Measurements from ENCODE around the gene CNOT6.

Gene CNOT6

DNA sequence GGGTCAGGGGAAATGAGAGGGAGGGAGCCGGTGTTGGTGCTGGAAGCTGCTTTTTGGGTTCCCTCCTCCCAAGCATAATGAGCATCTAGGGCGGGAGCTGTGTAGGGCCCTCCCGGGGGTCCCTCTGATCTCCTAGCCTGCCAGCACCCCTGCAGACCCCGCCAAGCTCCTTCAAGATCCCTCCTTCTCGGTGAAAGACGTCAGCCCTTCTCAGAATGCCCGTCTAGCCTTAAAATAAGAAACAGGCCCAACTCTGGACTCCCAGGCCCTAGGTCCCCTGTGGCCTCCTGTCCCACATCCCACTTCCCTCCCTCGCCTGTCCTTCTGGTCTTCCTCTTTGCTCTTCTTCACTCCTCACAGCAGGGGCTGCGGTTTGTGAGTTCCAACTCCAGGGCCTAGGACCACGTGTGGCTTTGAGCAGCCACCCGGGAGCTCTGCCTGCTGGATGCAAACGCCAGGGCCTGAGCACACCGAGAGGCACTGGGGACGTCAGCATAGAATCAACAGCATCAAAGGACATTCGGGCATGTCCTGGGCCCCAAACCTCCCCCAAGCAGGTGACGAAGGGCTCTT is 105.9 kb downstream of the CNOT6 start:
- no peak for DNase-seq (ENCODE audit: low read depth, low spot score)

DNA sequence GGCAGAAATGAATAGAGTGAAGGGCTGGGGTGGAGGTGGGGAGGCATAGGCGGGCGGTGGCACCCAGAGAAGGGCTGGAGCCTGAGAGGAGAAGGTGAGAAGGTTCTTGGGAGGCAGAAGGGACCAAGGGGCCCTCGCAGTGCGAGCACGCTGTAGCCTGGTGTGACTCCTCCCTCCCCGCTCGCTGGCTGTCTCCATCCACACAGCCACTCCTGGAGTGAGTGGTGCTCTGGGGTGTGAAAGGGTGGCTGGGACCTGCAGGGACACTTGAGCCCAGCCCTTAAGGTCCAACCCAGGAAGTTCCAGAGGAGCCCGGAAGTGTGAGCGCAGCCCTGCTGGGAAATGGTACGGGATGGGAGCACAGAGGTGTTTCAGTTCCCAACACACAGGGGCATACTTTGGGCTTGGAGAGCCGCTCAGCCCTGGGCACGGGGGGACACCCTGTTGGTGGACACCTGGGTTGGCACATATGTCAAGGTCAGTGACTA is 106.4 kb downstream of the CNOT6 start:
- DNase-seq (ENCODE audit: low read depth, low spot score) = no peak

DNA sequence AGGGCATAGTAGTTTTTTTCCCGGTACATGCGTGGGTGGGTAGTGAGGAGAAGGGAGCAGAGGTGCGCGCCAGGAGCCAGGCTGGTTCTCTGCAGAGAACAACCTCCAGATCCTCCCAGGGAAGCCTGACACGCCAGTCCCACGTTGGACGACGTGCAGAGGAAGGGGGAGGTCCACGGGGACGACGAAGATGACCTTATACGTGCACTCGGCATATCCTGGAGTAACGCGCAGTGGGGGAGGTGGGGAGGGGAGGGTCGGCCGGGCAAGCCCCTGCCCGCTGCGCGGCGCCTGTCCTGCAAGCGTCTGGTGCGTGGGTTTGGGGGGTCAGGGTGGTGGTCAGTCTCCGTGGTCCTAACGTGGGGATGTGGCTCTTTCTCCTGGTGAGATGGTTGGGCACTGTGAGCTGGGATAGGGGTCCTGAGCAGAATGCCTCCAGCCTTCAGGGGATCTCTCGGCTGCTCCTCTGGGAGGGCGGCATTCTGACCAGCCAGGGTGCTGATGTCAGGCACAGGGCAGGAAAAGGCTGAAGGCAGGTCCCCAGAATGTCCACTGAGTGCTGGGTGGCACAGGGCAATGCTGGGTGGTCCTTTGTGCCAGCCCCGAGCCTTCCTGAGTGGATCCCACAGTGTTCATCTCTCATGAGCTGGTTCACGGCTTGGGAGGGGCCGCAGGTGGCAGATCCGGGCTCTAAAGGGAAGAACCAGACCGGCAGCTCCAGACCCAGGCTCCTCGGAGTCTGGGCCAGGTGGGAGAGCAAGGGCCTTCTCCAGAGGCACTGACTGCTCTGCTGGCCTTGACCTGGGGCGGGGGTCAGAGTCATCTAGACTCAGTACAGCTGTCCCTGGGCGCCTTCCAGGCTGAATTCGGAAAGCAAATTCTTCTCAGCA is 107.7 kb downstream of the CNOT6 start:
- no peak for DNase-seq (ENCODE audit: low read depth, low spot score)

DNA sequence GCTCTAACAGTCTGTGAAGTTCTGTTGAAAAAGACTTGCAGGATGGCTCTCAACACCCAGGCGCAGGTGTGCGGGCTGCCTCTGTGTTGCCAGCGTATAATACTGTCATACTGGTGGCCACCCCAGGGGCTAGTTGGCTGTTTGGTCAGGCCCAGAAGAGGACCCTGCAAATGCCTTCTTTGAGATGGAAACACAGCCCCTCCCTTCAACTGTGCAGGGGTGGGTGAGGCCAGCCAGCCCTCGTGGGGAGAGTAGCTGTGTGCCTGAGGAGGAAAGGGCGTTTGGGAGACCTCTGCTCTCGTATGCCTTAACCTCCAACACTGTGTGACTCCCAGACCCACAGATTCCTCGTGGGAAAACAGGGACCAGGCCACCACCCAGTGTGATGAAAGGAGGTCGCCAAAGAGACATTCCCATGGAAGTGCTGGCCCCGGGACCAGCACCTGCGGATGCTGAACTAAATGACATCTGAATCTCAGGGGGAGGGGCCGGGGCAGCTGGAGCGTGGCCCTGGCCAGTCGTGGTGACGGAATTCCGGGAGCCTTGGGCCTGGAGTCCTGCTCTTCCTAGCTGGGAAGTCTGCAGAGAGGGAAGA is 108.4 kb downstream of the CNOT6 start:
- DNase-seq (ENCODE audit: low read depth, low spot score) = no peak

DNA sequence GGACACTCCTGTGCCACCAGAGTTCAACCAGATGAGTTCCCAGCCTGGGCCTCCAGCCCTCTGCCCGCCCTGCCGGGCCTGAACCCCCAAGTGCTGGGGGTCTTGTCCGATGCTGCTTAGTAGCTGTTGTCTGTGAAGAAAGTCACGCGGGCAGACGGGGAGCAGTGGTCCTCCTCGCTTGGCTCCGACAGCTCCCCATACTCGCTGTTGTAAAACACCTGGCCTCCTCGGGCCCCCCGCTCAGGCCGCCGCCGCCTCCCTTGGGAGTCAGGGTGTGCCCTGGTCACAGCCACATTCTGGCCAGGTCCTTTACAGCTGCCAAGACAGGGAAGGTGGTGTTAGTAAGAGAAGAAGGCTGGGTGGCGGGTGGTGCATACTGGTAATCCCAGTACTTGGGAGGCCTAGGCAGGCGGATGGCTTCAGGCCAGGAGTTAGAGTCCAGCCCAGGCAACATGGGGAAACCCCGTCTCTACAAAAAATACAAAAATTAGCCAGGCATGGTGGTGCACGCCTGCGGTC is 109.0 kb downstream of the CNOT6 start:
- no peak for DNase-seq (ENCODE audit: low read depth, low spot score)

DNA sequence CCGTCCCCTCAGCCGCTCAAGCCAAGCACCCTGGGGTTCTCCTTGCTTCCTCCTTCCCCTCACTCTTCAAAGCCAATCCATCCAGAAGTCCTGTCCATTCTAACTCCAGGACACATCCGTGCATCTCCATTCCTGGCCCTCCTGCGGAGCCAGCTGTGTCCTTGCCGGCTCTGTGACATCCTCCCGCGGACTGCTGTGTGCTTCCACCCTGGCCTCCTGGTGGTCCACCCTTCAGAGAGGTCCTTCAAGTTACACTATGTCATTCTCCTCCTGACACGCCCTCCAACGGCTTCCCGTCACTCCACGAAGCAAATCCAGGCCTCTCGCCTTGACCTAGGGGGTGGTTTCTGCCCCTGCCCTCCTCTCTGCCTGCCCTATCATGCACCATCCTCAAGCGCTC is 110.1 kb downstream of the CNOT6 start:
- DNase-seq (ENCODE audit: low read depth, low spot score) = no peak

DNA sequence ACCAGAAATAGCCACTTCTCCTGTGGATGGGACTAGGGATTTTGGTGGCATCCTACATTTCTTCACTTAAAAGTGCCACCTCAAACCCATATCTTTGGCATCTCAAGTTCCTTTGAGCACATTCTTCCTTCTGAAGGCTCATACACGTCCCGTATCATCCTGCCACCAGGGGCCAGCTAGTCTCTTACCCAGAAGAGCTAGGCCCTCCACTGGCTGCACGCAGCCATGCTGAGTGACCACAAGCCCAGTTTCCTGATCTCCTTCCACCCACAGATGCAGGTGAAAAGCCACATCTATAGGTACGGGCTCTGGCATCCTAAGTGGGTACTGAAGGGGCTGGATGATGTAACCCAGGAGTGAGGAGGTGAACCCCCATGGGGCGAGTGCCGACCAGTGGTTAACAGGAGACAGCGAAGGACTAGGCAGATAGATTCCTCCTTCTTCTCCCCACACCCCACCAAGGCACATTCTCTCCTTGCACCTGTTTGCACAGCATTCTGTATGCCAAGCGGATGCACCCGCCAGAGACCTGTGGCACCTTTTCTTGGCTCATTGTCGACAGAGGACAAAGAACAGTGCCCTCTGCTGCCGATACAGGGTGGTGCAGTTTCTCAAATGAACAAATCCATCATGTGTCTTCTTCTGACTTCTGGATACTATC is 111.5 kb downstream of the CNOT6 start:
- DNase-seq (ENCODE audit: low read depth, low spot score) = peak; percentile 34

DNA sequence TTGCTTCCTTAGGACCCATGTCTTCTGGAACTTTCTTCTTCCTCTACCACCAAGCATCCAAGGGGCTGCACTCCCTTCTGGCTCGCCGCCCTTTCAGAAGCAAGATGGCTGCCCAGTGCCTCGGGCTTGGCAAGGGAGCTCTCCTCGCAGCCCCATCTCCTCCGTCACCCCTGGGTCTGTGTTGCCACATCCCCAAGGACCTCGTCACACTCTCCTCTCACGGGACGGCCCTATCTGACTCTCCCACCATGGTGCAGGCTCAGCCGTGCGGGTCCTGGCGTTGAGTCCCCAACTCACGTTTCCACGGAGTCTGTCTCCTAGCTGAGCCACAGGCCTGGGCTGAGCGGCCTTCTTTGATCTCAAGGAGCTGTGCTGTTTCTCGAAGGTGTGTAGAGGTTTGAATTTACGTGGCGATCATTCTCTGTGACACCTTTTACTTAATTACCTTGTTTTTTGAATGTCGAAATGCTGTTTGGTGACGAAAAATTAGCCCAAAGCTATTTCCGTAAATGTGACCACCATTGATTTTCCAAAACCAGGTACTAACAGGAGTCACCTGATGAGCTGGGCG is 112.1 kb downstream of the CNOT6 start:
- DNase-seq (ENCODE audit: low read depth, low spot score) = no peak

DNA sequence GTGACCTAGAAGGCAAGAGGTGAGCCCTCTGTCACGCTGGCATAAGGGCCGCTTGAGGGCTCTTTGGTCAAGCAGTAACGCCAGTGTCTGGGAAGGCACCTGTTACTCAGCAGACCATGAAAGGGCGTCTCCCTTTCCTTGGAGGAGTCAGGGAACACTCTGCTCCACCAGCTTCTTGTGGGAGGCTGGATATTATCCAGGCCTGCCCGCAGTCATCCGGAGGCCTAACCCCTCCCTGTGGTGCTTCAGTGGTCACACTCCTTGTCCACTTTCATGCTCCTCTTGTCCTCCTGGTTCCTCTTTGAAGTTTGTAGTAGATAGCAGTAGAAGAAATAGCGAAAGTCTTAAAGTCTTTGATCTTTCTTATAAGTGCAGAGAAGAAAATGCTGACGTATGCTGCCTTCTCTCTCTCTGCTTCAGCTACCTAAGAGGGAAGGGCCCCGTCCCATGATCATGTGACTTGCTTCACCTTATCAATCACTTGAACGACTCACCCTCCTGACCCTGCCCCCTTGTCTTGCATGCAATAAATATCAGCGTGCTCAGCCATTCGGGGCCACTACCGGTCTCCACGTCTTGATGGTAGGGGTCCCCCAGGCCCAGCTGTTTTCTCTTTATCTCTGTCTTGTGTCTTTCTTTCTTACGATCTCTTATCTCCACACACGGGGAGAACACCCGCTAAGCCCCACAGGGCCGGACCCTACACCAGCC is 113.8 kb downstream of the CNOT6 start:
- no peak for DNase-seq (ENCODE audit: low read depth, low spot score)

DNA sequence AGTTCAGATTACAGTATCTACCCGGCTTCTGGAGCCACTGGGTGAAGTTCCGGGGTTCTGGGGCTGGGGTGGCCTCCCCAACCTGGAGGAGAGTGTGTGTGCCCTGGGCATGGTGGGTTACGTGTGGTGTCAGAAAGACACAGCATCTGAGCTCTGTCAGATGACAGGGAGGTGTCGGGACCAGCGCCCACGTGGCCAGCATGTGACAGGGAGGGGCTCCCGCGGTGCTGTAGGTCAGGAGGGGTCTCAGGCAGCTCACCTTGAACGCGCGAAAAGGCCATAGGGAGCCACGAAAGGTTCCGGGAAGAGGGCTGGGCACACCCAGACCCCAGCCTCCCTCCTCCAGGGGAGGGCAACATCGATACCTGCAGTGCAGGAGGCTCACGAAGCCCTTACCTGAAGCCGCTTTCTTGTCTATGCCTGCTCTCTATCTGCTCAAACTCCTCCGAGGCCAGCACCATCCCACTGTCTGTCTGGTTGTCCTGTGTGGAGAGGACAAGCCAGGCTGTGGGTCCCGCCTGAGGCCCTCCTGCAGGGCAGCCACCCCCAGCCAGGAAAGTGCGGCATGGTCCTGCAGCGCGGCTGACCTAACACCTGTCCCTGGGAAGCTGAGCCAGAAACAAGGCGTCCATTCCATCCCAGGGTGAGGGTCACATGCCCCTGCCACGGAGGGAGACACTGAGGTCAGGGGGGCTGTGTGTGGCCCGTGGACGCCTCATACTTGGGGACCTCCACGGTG is 114.6 kb downstream of the CNOT6 start:
- no peak for DNase-seq (ENCODE audit: low read depth, low spot score)

DNA sequence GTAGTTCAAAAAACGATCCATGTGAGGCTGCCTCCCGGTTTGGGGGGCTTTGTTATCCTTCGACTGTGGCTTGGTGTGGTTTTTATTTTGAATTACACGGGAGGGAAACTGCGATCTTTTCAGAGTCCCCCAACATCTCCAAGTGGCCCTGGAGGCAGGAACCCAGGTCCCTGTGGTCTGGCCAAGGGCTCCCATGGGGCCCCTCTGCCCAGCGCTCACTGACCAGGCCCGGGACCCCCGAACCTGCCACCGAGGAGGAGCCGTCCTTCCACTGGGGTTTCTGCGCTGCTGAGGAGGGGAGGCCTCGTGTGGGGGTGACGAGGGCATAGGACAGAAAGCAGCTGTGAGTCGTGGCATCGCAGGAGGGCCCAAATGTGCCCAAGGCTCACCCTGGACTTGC is 115.2 kb downstream of the CNOT6 start:
- DNase-seq (ENCODE audit: low read depth, low spot score) = no peak

DNA sequence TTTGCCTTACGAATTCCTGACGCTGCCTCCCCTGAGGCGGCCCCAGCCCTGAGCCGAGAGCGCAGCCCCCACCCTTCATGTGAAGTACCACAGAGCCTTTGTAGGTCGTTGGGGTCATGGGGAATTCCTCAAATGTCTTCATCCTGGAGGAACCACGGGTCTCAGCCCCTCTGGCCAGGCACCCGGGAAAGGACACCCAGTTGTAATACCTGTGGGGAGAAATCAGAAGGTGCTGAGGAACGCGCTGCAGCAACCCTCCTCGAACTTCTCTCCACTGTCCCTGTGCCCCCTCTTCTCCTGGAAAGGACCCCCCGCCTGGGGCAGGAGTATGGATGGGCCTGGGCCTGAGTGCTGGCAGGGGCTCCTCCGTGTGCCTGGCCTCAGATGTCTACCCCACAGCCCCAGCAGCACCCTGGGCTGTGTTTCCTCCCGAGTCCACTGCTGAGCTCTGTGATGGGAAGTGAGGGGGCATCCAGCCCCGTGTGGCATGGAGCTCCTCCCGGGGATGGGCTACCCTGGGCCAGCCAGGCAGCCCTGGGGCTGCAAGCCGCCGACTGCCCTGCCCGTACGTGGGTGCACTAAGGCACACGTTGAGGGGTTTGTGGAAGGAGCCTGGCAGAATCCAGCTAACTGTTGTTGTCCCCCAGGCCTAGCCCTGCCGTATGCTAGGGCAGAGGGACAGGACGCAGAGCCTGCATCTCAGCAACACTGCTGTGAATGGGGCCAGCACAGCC is 115.8 kb downstream of the CNOT6 start:
- DNase-seq (ENCODE audit: low read depth, low spot score) = no peak

DNA sequence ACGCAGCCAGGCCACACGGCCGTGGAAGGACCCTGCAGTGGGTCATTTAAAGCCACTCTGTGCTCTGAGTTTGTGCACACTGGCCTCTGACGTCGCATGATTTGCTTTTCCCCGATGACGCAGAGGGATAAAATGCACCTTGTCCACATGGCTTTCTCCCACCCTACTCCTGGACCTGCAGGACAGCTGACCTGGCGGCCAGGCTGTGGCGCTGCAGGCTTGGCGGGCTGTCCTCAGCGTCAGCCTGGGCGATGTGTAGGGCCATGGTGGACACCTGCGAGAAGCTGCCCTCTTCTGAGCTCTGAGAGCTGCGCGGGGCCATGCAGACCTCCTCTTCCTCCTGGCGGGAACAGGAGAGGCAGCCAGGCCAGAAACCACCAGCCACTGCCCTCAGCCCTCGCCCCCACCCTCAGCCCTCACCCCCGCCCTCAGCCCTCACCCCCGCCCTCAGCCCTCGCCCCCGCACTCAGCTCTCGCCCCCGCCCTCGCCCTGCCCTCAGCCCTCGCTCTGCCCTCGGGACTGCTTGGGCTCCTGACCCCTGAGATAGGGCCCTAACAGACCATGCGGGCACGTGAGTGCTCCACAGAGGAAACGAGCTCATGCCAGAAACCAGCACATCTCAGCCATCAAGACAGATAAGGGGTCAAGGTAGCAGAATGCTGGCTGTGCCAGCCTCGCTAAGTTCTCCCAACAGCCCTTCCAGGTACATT is 117.1 kb downstream of the CNOT6 start:
- DNase-seq (ENCODE audit: low read depth, low spot score) = no peak

DNA sequence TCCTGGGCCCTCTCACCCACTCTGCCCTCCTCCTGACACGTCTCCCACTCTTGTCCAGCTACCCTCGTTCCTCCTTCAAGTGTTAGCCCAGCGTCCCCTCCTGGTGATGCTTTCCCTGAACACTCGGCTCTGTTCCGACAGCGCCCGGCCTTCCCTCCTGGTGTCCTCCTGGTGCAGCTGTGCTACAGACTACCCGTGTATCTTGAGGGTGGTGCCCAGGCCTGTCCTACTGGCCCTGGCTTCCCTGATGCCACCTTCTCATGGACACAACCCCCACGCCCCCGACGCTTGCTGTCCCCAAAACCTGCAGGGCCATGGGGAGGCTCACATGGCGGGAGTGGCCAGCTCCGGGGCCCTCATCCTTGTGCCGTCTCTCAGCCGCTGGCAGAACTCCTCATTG is 118.5 kb downstream of the CNOT6 start:
- DNase-seq (ENCODE audit: low read depth, low spot score) = no peak

DNA sequence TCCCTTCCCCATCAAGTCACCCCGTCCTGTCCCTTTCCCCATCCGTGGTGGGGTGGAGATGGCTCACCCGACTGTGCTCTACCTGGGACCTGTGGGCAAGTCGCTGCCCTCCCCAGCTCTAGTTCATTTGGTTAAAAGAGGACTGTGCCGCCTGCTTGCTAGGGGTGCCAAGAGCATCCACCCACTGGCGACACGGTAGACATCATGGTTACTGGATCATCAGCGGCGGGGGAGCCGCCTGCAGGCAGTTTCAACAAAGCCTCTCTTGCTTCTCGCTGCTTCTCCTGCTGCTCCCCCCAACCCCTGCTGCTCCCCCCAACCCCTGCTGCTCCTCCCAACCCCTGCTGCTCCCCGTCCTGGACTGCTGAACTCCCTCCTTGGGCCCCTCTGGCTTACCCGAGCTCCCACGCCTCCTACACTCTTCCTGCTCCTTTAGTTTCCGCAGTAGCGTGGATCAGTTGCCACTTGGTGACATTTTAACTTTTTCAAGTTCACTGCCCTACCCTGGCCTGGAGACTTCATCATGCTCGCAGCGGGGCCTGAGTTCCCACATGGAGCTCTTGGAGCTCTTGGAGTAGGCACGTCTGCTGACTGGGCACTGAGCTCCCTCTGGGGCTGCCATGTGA is 119.1 kb downstream of the CNOT6 start:
- no peak for DNase-seq (ENCODE audit: low read depth, low spot score)

DNA sequence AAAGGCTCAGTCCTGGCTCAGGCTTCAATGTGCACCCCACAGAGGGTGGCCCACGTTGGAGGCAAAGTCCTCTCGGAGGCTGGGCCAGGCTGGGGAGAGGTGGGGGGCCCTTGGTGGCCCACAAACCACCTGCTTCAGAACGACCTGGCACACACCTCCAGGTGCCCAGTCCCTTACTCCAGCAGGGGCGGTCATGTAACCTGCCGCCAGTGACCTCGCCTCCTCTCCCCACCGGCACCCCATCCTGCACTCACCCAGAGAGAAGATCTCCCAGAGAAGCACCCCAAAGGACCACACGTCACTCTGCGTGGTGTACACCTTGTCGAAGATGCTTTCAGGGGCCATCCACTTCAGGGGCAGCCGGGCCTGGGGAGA is 119.6 kb downstream of the CNOT6 start:
- DNase-seq (ENCODE audit: low read depth, low spot score) = no peak

DNA sequence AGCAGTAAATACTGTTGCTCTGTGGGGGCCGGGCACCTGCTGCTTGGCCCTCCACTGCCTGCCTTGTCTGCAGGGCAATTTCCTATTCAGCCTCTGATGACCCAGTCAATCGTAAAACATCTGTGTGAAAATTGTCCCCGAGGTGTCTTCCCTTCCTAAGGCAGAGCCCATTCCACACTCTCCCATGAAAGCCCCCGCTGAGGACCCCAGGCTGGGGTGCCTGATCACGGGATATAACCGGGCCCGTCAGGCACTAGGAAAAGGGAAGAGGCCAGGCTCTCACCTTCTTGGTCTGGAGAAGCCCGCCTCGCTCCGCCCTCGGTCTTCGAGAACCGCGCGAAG is 124.3 kb downstream of the CNOT6 start:
- no peak for DNase-seq (ENCODE audit: low read depth, low spot score)

DNA sequence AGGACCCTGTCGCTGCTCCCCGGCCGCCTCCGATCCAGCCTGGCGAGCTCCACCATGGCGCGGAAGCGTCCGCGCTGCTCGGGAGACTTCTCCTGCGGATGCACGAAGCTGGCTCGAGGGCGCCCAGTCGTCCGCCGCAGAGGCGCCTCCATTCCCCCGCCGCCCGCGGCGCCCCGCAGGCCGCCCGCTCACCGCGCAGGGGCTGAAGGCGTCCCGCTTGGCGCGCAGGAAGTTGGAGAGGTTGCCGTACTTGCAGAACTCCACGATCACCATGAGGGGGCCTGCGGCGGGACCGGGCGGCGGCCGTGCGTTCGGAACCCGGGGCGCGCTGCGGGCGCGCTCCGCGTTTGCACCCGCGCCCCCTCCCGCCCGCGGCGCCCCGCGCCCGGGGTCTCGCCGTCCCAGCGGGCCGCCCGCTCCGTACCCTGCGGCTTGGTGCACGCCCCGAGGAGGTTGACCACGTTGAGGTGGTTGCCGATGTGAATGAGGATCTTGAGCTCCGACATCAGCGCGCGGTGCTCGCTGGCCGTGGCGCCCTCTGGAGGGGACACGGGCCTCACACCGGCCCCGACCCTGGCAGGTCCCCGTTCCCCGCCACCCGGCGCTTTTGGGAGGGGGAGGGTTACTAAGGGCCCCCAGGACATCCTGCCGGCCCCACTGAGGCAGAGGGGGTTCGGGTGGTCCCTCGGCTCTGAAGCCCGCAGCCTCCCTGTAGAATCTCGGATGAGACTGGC is 124.8 kb downstream of the CNOT6 start:
- no peak for DNase-seq (ENCODE audit: low read depth, low spot score)

Measured in activated naive CD8-positive, alpha-beta T cell treated with anti-CD3 and anti-CD28 coated beads, Interleukin-2, amount 50 U/mL, for 16 hours (primary cell).